K562 (cell line): ENCODE data around the gene MRPS31. TPM values are rescaled to one million over a fixed set of nuclear protein-coding genes. Genes with fewer than 3 reads are reported as not detected.

ENCODE experiments used
- BRCA1 ChIP-seq, 2 experiments: fragments of 450-650 bp in 1 of 2; sonication (generic) in 1 of 2; formaldehyde crosslinking in 1 of 2; IDR thresholded peaks; 2 replicates each; pipeline versions ENCODE4 v1.5.0 to v1.6.1; 2017 to 2020; ENCODE audit warnings: mild to moderate bottlenecking in 1 of 2, missing genetic modification reagents in 1 of 2
- CHAMP1 ChIP-seq: fragments of 450-650 bp; IDR thresholded peaks from 2 replicates; pipeline ENCODE4 v1.6.1; 2016; ENCODE audit warnings: mild to moderate bottlenecking
- ELF2 ChIP-seq: fragments of 250-450 bp; sonication (Bioruptor Pico); IDR thresholded peaks from 2 replicates; pipeline ENCODE4 v1.5.0; 2021; ENCODE audit warnings: mild to moderate bottlenecking
- GTF3C2 ChIP-seq: IDR thresholded peaks from 3 replicates; pipeline ENCODE4 v1.6.1; 2011; ENCODE audit warnings: borderline replicate concordance, mild to moderate bottlenecking, moderate library complexity; ENCODE audit not compliant: insufficient read length; ENCODE audit errors: extremely low read depth
- HNRNPUL1 ChIP-seq: fragments of 200-400 bp; formaldehyde crosslinking; IDR thresholded peaks from 2 replicates; pipeline ENCODE4 v1.6.1; 2017; ENCODE audit warnings: low read length
- MEIS2 ChIP-seq: fragments of 450-650 bp; IDR thresholded peaks from 2 replicates; pipeline ENCODE4 v1.6.1; 2014; ENCODE audit warnings: mild to moderate bottlenecking; ENCODE audit not compliant: partially characterized antibody
- SMAD3 ChIP-seq: fragments of 450-650 bp; formaldehyde crosslinking; conservative IDR thresholded peaks from 2 replicates; pipeline ENCODE4 v1.4.0; 2020; ENCODE audit warnings: mild to moderate bottlenecking
- TRIM24 ChIP-seq, 2 experiments: fragments of 450-650 bp; IDR thresholded peaks; 2 replicates each; pipeline ENCODE4 v1.6.1; 2016
- ZNF253 ChIP-seq: fragments of 250-450 bp; sonication (Bioruptor Pico); conservative IDR thresholded peaks from 2 replicates; pipeline ENCODE4 v1.6.1; 2021; ENCODE audit warnings: mild to moderate bottlenecking
- polyA plus RNA-seq, 8 experiments: library from polyadenylated mRNA; depleted of rRNA in 4 of 8; stranded (reverse) in 5 of 8; unstranded in 3 of 8; fragments of >200 nt; fragmentation: Nextera tagmentation in 2 of 8; fragmentation: Illumina TruSeq in 1 of 8; extraction: Ambion mirVana in 2 of 8; extraction: Trizol in 1 of 8; gene quantifications; 2 replicates each; pipeline versions ENCODE4 v1.2.1 to v1.2.3, GENCODE V29; 2011 to 2014; ENCODE audit warnings: inconsistent platforms in 1 of 8, missing spikeins in 1 of 8
- total RNA-seq, 7 experiments: library from RNA; depleted of rRNA in 6 of 7; stranded (reverse); fragments of >200 nt in 6 of 7; fragmentation: Illumina TruSeq in 2 of 7; extraction: Trizol in 2 of 7; gene quantifications; 2 replicates each; pipeline versions ENCODE4 v1.2.1 to v1.2.3, GENCODE V29; 2011 to 2021; ENCODE audit warnings: low replicate concordance in 1 of 7

The MRPS31 gene
- total and polyA plus RNA-seq, 9 of the 15 experiments (the other 6 are each of a cell fraction or from before 2014, with no cell fraction given), result 20.3 to 57.8 (median 37.1) TPM

DNA sequence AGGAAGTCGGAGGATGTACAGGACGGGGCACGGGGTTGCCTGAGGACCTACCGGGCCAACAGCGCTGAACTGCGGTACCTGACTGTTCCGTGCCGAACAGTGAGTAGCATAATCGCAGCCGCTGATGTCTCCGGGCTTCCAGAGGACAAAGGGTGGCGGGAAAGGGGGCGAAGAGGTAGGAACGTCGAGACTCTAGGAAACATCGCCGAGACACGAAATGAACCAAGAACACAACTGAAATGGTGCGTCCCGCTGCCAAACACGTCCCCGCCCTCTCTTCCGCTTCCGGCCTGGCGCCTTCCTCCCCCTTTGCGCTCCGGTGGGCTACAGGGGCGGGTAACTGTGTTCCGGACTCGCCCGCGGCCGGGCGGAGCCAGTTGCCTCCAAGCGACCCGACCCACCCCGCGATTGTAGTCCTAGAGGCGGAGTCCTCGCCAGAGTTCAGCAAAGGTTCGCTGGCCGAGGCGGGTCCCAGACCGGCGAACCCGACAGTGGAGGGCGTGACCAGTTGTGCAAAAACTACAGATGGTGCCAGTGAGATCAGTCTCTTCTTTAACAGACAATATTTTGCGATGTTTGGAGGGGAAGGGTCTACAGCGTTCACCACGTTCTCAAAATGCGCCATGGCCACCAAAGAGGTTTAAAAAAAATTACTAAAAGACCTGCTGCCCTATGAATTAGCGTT lies at the start of gene MRPS31 (continued):
- no peak for TF ChIP-seq ZNF253 (CRISPR knock-in tag)
- no peak for TF ChIP-seq BRCA1 (IDR thresholded peaks at IDR 0.05)
- TF ChIP-seq BRCA1 (CRISPR knock-in tag; IDR thresholded peaks at IDR 0.05), result no peak
- no peak for TF ChIP-seq HNRNPUL1
- TF ChIP-seq SMAD3 (CRISPR knock-in tag), result no peak
- TF ChIP-seq TRIM24 (IDR thresholded peaks at IDR 0.05), result peak in 1 of 2 experiments; percentile 99; a peak in 3 of 4 replicates
- peak; percentile 5 for TF ChIP-seq MEIS2
- no peak for TF ChIP-seq GTF3C2
- TF ChIP-seq ELF2 (CRISPR knock-in tag), result peak; percentile 73
- TF ChIP-seq CHAMP1, result 0 out of 2 replicates have a peak, but pooled peaks have one; percentile 70
- TF ChIP-seq, all 486 proteins: peak for 141
